Measurements from ENCODE around the gene LCN12. TPM values are rescaled to one million over a fixed set of nuclear protein-coding genes. Genes with fewer than 3 reads are reported as not detected.
A peak's percentile ranks its signal among the peaks of the same experiment; 100 is the strongest.

LCN12 gene
- total RNA-seq, 1 donor from 2014 or later = 0.82 TPM

- DNase-seq = no peak
These were observed 24.5 kb upstream of the LCN12 start for GRCh38 chr9:136927343-136928271.

DNA sequence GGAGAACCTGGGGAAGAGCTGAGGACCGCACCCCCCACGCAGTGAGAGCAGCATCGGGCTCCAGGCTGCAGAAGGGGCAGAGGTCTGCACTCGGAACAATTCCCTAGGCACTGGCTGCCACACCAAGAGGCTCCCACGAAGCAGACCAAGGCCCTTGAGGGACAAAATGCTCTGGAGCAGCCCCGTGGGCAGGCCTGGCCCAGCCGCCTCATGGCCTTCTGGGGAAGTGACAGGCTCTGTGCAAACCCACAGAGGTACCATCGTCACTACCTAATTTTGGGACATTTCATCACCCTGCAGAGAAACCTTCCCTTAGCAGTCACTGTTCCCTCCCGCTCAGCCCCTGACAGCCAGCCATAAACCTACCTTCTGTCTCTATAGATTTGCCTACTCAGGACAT, 23.5 kb upstream of the LCN12 start:
- no peak for DNase-seq

- no peak for DNase-seq
These were observed 22.1 kb upstream of the LCN12 start for GRCh38 chr9:136930014-136930413.

DNA sequence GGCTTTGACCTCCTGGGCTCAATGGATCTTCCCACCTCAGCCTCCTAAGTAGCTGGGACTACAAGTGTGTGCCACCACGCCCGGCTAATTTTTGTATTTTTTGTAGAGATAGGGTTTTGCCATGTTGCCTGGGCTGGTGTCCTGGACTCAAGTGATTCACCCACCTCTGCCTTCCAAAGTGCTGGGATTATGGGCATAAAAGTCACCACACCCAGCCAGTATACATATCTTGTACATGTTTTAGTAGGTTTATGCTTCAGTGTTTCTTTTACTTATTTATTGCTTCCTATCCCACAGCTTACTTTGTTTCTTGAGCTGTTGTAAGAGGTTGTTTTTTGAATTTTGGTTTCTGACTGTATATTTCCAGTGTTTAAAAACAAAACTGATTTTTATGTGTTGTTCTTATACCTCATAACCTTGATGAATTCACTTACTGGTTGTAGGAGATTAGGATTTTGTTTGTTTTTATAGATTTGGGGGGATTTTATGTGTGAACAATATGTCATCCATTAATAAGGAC, 20.4 kb upstream of the LCN12 start:
- DNase-seq = no peak

GRCh38 chr9:136934277-136934676, 17.8 kb upstream of the LCN12 start:
- DNase-seq = no peak

GRCh38 chr9:136935651-136936050, 16.4 kb upstream of the LCN12 start:
- DNase-seq = no peak

- no peak for DNase-seq
These were observed 15.4 kb upstream of the LCN12 start for GRCh38 chr9:136936645-136937170.

- no peak for DNase-seq
These were observed 14.7 kb upstream of the LCN12 start for GRCh38 chr9:136937186-136938001.

DNA sequence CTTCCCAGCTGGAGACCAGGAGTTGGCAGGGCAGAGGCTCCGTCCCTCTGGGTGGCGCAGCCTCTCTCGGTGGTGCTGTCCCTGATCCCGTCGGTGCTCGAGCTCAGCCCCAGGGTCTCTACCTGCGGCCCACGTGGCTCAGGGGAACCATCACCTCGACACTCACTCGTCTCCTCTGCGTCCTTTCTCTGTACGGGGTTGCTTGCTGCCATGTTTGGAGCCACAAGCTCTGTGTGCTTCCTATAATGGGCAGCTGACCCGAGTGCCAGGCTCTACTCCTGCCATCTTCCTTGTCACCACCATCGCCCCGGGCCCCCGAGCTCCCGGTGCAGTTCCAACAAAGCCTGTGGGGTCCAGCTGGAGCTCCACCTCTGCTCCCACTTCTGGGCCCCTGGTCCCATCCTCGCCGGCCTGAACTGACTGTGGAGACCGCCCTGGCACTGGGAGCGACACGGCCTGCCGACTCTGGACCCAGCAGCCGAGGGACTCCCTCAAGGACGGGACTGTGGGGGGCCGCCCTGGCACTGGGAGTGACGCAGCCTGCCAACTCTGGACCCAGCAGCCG, 12.6 kb upstream of the LCN12 start:
- no peak for DNase-seq

DNA sequence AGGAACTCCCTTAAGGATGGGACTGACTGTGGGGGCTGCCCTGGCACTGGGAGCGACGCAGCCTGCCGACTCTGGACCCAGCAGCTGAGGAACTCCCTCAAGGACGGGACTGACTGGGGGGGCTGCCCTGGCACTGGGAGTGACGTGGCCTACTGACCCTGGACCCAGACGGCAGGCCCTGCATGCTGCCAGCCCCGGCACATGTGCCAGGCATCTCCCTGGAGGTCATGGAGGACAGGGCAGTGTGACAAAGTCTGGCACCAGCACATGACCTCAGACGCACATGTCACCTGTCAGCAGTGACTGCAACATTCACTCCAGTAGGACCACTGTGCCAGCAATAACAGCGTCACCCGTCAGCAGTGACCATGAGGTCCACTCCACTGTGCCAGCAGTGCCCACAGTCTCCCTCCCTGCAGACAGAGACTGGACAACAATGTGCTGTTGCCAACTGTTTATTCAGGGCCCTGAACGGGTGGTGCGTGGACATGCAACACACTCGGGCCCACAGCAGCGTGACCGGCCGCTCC, 12.0 kb upstream of the LCN12 start:
- no peak for DNase-seq

GRCh38 chr9:136940526-136941230, 11.4 kb upstream of the LCN12 start:
- DNase-seq = no peak

GRCh38 chr9:136941231-136942111, 10.6 kb upstream of the LCN12 start:
- DNase-seq = no peak

- no peak for DNase-seq
These were observed 9.8 kb upstream of the LCN12 start for GRCh38 chr9:136942112-136942880.

DNA sequence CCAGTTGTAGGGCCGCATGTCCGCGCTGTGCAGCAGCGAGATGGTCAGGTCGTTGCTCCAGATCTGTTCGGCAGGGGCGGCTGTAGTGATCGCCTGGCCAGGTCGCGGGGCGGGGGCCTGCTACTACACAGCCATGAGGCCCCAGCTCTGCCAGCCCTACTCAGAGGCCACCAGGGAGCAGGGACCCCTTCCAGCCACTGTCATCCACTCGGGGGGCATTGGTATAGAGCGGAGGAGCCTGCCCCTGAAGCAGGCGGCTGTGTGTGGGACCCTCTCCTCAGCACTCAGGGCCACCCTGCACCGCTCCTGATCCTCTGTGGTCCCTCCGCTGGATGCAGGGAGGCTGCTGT, 9.2 kb upstream of the LCN12 start:
- DNase-seq = no peak

- DNase-seq = no peak
These were observed 8.5 kb upstream of the LCN12 start for GRCh38 chr9:136943291-136944211.

DNA sequence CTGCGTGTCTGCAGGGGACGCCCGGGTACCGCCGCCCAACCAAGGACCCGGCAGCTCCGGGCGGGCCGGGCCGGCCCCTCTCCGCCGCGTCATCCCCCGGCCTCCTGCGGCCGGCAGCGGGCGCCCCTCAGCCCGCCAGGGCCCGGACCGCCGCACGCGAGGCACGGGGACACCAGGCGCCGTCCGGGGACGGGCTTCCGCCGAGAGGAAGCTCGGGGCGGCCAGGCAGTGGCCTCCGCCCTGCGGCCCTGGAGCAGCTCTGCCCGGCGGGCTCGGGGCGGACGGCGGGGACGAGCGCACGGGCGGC, 7.9 kb upstream of the LCN12 start:
- DNase-seq = no peak

GRCh38 chr9:136944519-136945332, 7.3 kb upstream of the LCN12 start, which contains the start of the genes C8G and FBXW5:
C8G (plus strand) TSS chr9:136945243; CDS start chr9:136945321, 78 bp downstream.
FBXW5 (minus strand) TSS chr9:136944738; CDS start chr9:136944083, 655 bp downstream.
- DNase-seq = peak; percentile 98

All from tongue (tissue), 2 donors.